Liver (tissue), 9 donors: ENCODE results near the gene MUL1. TPM values are rescaled to one million over a fixed set of nuclear protein-coding genes. Genes with fewer than 3 reads are reported as not detected.

ENCODE experiments used
- DNase-seq: peaks from one replicate; pipeline ENCODE4 v3.0.0-alpha.2; 2017; ENCODE audit warnings: low spot score
- H3K27ac ChIP-seq, 2 donors: one replicate each; pipeline ENCODE4 v1.7.0; 2013; ENCODE audit warnings: inconsistent platforms in 2 of 2, low read length in 2 of 2, control low read depth in 1 of 2, low read depth in 1 of 2, mild to moderate bottlenecking in 1 of 2
- H3K27me3 ChIP-seq, 4 donors: one replicate each; pipeline versions ENCODE4 v1.6.1 to v1.7.0; 2013; ENCODE audit warnings: low read length in 3 of 4, inconsistent platforms in 1 of 4, mild to moderate bottlenecking in 1 of 4, moderate library complexity in 1 of 4; ENCODE audit not compliant: control insufficient read depth in 4 of 4, insufficient read depth in 4 of 4
- H3K36me3 ChIP-seq, 4 donors: one replicate each; pipeline versions ENCODE4 v1.6.1 to v1.7.0; 2013; ENCODE audit warnings: low read length in 3 of 4, mild to moderate bottlenecking in 3 of 4, low read depth in 1 of 4, moderate library complexity in 1 of 4; ENCODE audit not compliant: control insufficient read depth in 4 of 4, insufficient read depth in 3 of 4
- H3K4me1 ChIP-seq, 4 donors: one replicate each; pipeline versions ENCODE4 v1.6.1 to v1.7.0; 2013; ENCODE audit warnings: low read length in 3 of 4, mild to moderate bottlenecking in 3 of 4, moderate library complexity in 1 of 4; ENCODE audit not compliant: control insufficient read depth in 4 of 4, insufficient read depth in 4 of 4
- H3K4me3 ChIP-seq, 3 donors: one replicate each; pipeline versions ENCODE4 v1.6.1 to v1.7.0; 2013; ENCODE audit warnings: low read length in 3 of 3, control low read depth in 1 of 3, low read depth in 1 of 3, mild to moderate bottlenecking in 1 of 3
- H3K9ac ChIP-seq, 2 donors: one replicate each; pipeline ENCODE4 v1.7.0; 2013; ENCODE audit warnings: low read length in 2 of 2, mild to moderate bottlenecking in 2 of 2, moderate library complexity in 2 of 2, control low read depth in 1 of 2, low read depth in 1 of 2
- H3K9me3 ChIP-seq, 4 donors: one replicate each; pipeline versions ENCODE4 v1.6.1 to v1.7.0; 2013; ENCODE audit warnings: low read length in 3 of 4; ENCODE audit not compliant: control insufficient read depth in 4 of 4
- CTCF ChIP-seq: fragments of 150-350 bp; IDR thresholded peaks from 2 replicates; pipeline ENCODE4 v1.5.1; 2017; ENCODE audit warnings: improper control_type of control experiment, low read depth, low read length; ENCODE audit not compliant: missing input control
- FOXA1 ChIP-seq: IDR thresholded peaks from 2 replicates; pipeline ENCODE4 v1.6.1; 2016; ENCODE audit warnings: antibody characterized with exemption
- FOXA2 ChIP-seq: IDR thresholded peaks from 2 replicates; pipeline ENCODE4 v1.6.1; 2016; ENCODE audit warnings: antibody characterized with exemption
- GABPA ChIP-seq, 2 donors: IDR thresholded peaks in 1 of 2; conservative IDR thresholded peaks in 1 of 2; 2 replicates each; pipeline ENCODE4 v1.6.1; 2016; ENCODE audit warnings: antibody characterized with exemption in 2 of 2, mild to moderate bottlenecking in 1 of 2, moderate library complexity in 1 of 2
- HNF4A ChIP-seq, 2 donors: conservative IDR thresholded peaks; 2 replicates each; pipeline ENCODE4 v1.6.1; 2016; ENCODE audit warnings: antibody characterized with exemption in 2 of 2, mild to moderate bottlenecking in 2 of 2
- JUND ChIP-seq, 2 donors: IDR thresholded peaks; 2 replicates each; pipeline ENCODE4 v1.6.1; 2016; ENCODE audit warnings: antibody characterized with exemption in 2 of 2
- MAX ChIP-seq: IDR thresholded peaks from 2 replicates; pipeline ENCODE4 v1.6.1; 2016; ENCODE audit warnings: antibody characterized with exemption
- NR2F2 ChIP-seq: IDR thresholded peaks from 2 replicates; pipeline ENCODE4 v1.6.1; 2016; ENCODE audit warnings: antibody characterized with exemption
- RAD21 ChIP-seq, 2 donors: IDR thresholded peaks; 2 replicates each; pipeline ENCODE4 v1.6.1; 2016; ENCODE audit warnings: antibody characterized with exemption in 2 of 2, mild to moderate bottlenecking in 2 of 2
- RXRA ChIP-seq, 2 donors: IDR thresholded peaks; 2 replicates each; pipeline ENCODE4 v1.6.1; 2017 to 2018; ENCODE audit warnings: antibody characterized with exemption in 2 of 2, mild to moderate bottlenecking in 1 of 2
- TAF1 ChIP-seq: conservative IDR thresholded peaks from 2 replicates; pipeline ENCODE4 v1.6.1; 2016; ENCODE audit warnings: antibody characterized with exemption, mild to moderate bottlenecking
- YY1 ChIP-seq: IDR thresholded peaks from 2 replicates; pipeline ENCODE4 v1.6.1; 2016; ENCODE audit warnings: antibody characterized with exemption, mild to moderate bottlenecking
- WGBS: extraction: QIAGEN DNeasy Blood & Tissue Kit; methylation state at CpG from one replicate; pipeline ENCODE4 v1.1.7; 2013; 5-methylcytosine and 5-hydroxymethylcytosine counted together
- polyA plus RNA-seq, 2 donors: library from polyadenylated mRNA; stranded (reverse) in 1 of 2; unstranded in 1 of 2; fragments of 200-250 nt in 1 of 2; fragments of >200 nt in 1 of 2; fragmentation: Nextera tagmentation in 1 of 2; extraction: Ambion mirVana in 1 of 2; gene quantifications; one replicate each; pipeline versions ENCODE4 v1.2.1 to v1.2.3, GENCODE V29; 2013 to 2015
- total RNA-seq, 2 donors: library from RNA; depleted of rRNA; stranded (reverse); fragments of >200 nt; gene quantifications; one replicate each; pipeline ENCODE4 v1.2.3, GENCODE V29; 2014
- TF ChIP-seq, protein P1 (sequence below): IDR thresholded peaks from 2 replicates; pipeline ENCODE4 v1.6.1; 2016; ENCODE audit warnings: antibody characterized with exemption
- TF ChIP-seq, protein P2 (sequence below): IDR thresholded peaks from 2 replicates; pipeline ENCODE4 v1.6.1; 2016; ENCODE audit warnings: antibody characterized with exemption, mild to moderate bottlenecking
- donor health status: healthy.
- donor health status: healthy.
- donor health status: healthy.
- donor health status: healthy.
- donor health status: healthy.

Gene MUL1
- total and polyA plus RNA-seq, 4 donors, result 9.5 to 19.4 (median 16.8) TPM

GRCh38 chr1:20458717-20459116 is 49.2 kb downstream of the MUL1 start:
- Histone ChIP-seq H3K9ac (no peak overlapping the region), H3K27ac (no peak overlapping the region), H3K27me3 (no peaks in the 10 kb centered on the region), H3K9me3 (no peaks in the 10 kb centered on the region), H3K4me3 (no peak overlapping the region), H3K4me1 (no peaks in the 10 kb centered on the region), H3K36me3 (no peaks in the 10 kb centered on the region)
- TF ChIP-seq GABPA (IDR thresholded peaks at IDR 0.05 in 1 of 2, conservative IDR thresholded peaks at IDR 0.05 in 1 of 2) (no peak), CTCF (no peak), NR2F2 (no peak), RAD21 (IDR thresholded peaks at IDR 0.05) (no peak), MAX (no peak), FOXA2 (no peak), FOXA1 (no peak), YY1 (no peak), HNF4A (conservative IDR thresholded peaks at IDR 0.05) (no peak), TAF1 (no peak)
- TF ChIP-seq, protein P1, sequence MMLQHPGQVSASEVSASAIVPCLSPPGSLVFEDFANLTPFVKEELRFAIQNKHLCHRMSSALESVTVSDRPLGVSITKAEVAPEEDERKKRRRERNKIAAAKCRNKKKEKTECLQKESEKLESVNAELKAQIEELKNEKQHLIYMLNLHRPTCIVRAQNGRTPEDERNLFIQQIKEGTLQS, result no peak
- TF ChIP-seq, protein P2, sequence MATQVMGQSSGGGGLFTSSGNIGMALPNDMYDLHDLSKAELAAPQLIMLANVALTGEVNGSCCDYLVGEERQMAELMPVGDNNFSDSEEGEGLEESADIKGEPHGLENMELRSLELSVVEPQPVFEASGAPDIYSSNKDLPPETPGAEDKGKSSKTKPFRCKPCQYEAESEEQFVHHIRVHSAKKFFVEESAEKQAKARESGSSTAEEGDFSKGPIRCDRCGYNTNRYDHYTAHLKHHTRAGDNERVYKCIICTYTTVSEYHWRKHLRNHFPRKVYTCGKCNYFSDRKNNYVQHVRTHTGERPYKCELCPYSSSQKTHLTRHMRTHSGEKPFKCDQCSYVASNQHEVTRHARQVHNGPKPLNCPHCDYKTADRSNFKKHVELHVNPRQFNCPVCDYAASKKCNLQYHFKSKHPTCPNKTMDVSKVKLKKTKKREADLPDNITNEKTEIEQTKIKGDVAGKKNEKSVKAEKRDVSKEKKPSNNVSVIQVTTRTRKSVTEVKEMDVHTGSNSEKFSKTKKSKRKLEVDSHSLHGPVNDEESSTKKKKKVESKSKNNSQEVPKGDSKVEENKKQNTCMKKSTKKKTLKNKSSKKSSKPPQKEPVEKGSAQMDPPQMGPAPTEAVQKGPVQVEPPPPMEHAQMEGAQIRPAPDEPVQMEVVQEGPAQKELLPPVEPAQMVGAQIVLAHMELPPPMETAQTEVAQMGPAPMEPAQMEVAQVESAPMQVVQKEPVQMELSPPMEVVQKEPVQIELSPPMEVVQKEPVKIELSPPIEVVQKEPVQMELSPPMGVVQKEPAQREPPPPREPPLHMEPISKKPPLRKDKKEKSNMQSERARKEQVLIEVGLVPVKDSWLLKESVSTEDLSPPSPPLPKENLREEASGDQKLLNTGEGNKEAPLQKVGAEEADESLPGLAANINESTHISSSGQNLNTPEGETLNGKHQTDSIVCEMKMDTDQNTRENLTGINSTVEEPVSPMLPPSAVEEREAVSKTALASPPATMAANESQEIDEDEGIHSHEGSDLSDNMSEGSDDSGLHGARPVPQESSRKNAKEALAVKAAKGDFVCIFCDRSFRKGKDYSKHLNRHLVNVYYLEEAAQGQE, result no peak
- no peak for DNase-seq
- 95% methylated on average over 2 of the region's 2 CpGs for WGBS

GRCh38 chr1:20454004-20454403 is 53.9 kb downstream of the MUL1 start:
- H3K27me3 ChIP-seq, result peaks cover 0 to 4% (median 0%) of the 10 kb centered on the region in 4 donors

More at GRCh38 chr1:20454004-20454403, 53.9 kb downstream of the MUL1 start:
- Histone ChIP-seq H3K4me1 (no peaks in the 10 kb centered on the region), H3K9ac (no peak overlapping the region), H3K9me3 (no peaks in the 10 kb centered on the region), H3K36me3 (no peaks in the 10 kb centered on the region), H3K4me3 (no peak overlapping the region), H3K27ac (no peak overlapping the region)
- 98% methylated on average over 4 of the region's 4 CpGs for WGBS
- TF ChIP-seq RAD21 (IDR thresholded peaks at IDR 0.05) (no peak), CTCF (no peak), JUND (IDR thresholded peaks at IDR 0.05) (no peak), RXRA (IDR thresholded peaks at IDR 0.05) (no peak)
- TF ChIP-seq, protein P1, result no peak
- no peak for DNase-seq
